Measurements from ENCODE around the gene SFXN3.
A peak's percentile ranks its signal among the peaks of the same experiment; 100 is the strongest.

SFXN3 gene

DNA sequence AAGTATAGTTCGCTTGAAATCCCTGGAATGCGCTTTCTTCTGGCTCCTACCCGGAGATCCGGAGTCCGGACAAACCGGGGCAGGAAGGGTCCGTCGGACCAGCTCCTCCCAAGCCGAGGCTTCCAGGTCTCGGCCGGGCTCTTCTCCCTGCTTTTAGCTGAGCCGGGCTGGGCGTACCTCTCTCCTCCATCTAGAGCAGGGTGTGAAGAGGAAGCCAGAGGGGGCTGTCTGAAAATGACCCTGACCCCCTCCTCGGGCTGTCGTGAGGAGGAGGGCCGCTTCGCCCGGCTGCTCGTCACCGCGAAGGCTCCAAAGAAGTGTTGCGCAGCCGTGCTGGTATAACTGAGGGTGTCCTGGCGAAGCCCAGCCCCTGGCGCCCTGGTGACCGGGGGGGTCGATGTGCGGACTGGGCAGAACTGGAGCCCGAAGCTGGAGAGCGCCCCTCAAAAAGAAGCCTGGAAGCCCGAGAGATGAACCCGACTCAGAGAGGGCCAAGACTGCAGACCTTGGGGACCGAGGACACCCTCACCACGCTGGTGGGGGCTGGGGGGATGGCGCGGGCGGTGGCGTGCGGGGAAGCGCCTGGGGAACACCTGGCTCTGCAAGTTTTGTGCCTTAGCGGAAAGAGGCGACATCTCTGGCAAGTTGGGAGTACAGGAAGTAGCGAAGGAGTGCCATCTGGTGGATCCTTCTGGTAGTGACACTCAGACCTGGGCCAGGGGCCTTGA lies 36.5 kb downstream of the SFXN3 start:
- no CpG with 5 or more reads among the region's 43 CpGs for WGBS, 2 donors (ENCODE audit: extremely low coverage in 2 of 2, insufficient read length in 2 of 2, insufficient replicate concordance in 1 of 2)
- peaks cover 36 to 58% (median 49%) of the 10 kb centered on the region in 3 experiments for H3K27me3 ChIP-seq (ENCODE audit: control insufficient read depth in 3 of 3, insufficient read depth in 3 of 3, low read depth in 1 of 3, low read length in 3 of 3)
- H4K91ac ChIP-seq (ENCODE audit: low read depth, low read length, poor library complexity): no peak overlapping the region

DNA sequence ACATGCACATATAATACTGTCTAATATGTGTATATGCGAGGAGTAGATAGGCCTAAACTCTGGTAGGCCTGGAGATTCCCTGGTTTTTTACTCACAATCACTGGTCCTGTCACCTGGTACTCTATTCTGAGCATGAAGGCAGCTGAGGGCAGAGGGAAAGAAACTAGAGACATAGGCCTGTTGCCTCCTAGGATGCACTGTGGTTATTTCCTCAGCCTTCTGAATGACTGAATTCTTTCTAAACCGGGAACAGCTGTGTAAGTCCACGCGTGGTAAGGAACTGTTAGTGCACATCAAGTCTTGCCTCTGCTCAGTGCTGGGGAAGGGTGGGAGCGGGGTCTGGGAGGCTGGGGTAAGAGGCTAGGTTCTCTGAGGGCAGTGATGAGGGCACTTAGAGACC lies 38.4 kb downstream of the SFXN3 start:
- Histone ChIP-seq H3K9me3 (replicated peaks in 1 of 2; ENCODE audit: control insufficient read depth in 2 of 2, insufficient read depth in 1 of 2, low read depth in 1 of 2, low read length in 2 of 2) (peaks cover 0 to 3% of the 10 kb centered on the region in 2 donors), H3K4me3 (ENCODE audit: low read length in 2 of 2) (no peak overlapping the region), H3K36me3 (replicated peaks in 1 of 2; ENCODE audit: control insufficient read depth in 2 of 2, insufficient read depth in 2 of 2, low read length in 2 of 2) (no peaks in the 10 kb centered on the region), H2BK5ac (ENCODE audit: low read length) (no peak overlapping the region), H3K4ac (ENCODE audit: low read length) (no peak overlapping the region), H2BK12ac (ENCODE audit: low read length) (no peak overlapping the region), H3K79me1 (ENCODE audit: low read depth, low read length) (no peaks in the 10 kb centered on the region), H4K91ac (ENCODE audit: low read depth, low read length, poor library complexity) (no peak overlapping the region), H2AK5ac (ENCODE audit: low read depth, low read length) (no peak overlapping the region), H3K14ac (ENCODE audit: low read length) (no peak overlapping the region), H3K4me1 (ENCODE audit: control insufficient read depth in 2 of 2, insufficient read depth in 1 of 2, low read depth in 1 of 2, low read length in 2 of 2) (peaks cover 10 to 16% of the 10 kb centered on the region in 2 donors), H3K4me2 (ENCODE audit: insufficient read depth, low read length, poor library complexity, severe bottlenecking) (no peak overlapping the region), H3K23ac (ENCODE audit: low read depth, low read length, poor library complexity) (no peak overlapping the region), H2BK120ac (ENCODE audit: low read depth, low read length) (no peak overlapping the region), H3K27ac (replicated peaks; ENCODE audit: low read length) (no peak overlapping the region), H3K18ac (ENCODE audit: low read length) (no peak overlapping the region), H2BK15ac (ENCODE audit: low read length) (no peak overlapping the region), H4K8ac (ENCODE audit: low read depth, low read length) (no peak overlapping the region), H2AFZ (ENCODE audit: low read length) (no peak overlapping the region), H3K27me3 (ENCODE audit: control insufficient read depth in 3 of 3, insufficient read depth in 3 of 3, low read depth in 1 of 3, low read length in 3 of 3) (peaks cover 24 to 65% (median 59%) of the 10 kb centered on the region in 3 experiments), H3K9ac (ENCODE audit: low read depth, low read length, poor library complexity) (no peak overlapping the region)
- no peak for DNase-seq (ENCODE audit: low spot score)
- WGBS, 2 donors (ENCODE audit: extremely low coverage in 2 of 2, insufficient read length in 2 of 2, insufficient replicate concordance in 1 of 2): no CpG with 5 or more reads among the region's 5 CpGs

More for the DNA sequence above, 36.5 kb downstream of the SFXN3 start:
- peak overlapping the region; percentile 75 for H3K18ac ChIP-seq (ENCODE audit: low read length)
- no peaks in the 10 kb centered on the region for H3K36me3 ChIP-seq (replicated peaks in 1 of 2; ENCODE audit: control insufficient read depth in 2 of 2, insufficient read depth in 2 of 2, low read length in 2 of 2)
- no peak overlapping the region for H3K4ac ChIP-seq (ENCODE audit: low read length)
- H2AFZ ChIP-seq (ENCODE audit: low read length): peak overlapping the region; percentile 99
- peak; percentile 83 for DNase-seq (ENCODE audit: low spot score)
- no peak overlapping the region for H4K8ac ChIP-seq (ENCODE audit: low read depth, low read length)
- no peak overlapping the region for H2BK15ac ChIP-seq (ENCODE audit: low read length)
- H3K4me1 ChIP-seq (ENCODE audit: control insufficient read depth in 2 of 2, insufficient read depth in 1 of 2, low read depth in 1 of 2, low read length in 2 of 2): peaks cover 18 to 28% of the 10 kb centered on the region in 2 donors
- H3K27ac ChIP-seq (replicated peaks; ENCODE audit: low read length): no peak overlapping the region
- H2BK120ac ChIP-seq (ENCODE audit: low read depth, low read length): no peak overlapping the region
- no peaks in the 10 kb centered on the region for H3K9me3 ChIP-seq (replicated peaks in 1 of 2; ENCODE audit: control insufficient read depth in 2 of 2, insufficient read depth in 1 of 2, low read depth in 1 of 2, low read length in 2 of 2)
- H3K4me2 ChIP-seq (ENCODE audit: insufficient read depth, low read length, poor library complexity, severe bottlenecking): peak overlapping the region; percentile 93
- no peaks in the 10 kb centered on the region for H3K79me1 ChIP-seq (ENCODE audit: low read depth, low read length)
- H2BK12ac ChIP-seq (ENCODE audit: low read length): no peak overlapping the region
- H3K14ac ChIP-seq (ENCODE audit: low read length): peak overlapping the region; percentile 66
- H2AK5ac ChIP-seq (ENCODE audit: low read depth, low read length): no peak overlapping the region
- H3K9ac ChIP-seq (ENCODE audit: low read depth, low read length, poor library complexity): peak overlapping the region; percentile 73
- H3K23ac ChIP-seq (ENCODE audit: low read depth, low read length, poor library complexity): peak overlapping the region; percentile 78
- H3K4me3 ChIP-seq (ENCODE audit: low read length in 2 of 2): peak overlapping the region; percentile 54 to 73
- no peak overlapping the region for H2BK5ac ChIP-seq (ENCODE audit: low read length)

DNA sequence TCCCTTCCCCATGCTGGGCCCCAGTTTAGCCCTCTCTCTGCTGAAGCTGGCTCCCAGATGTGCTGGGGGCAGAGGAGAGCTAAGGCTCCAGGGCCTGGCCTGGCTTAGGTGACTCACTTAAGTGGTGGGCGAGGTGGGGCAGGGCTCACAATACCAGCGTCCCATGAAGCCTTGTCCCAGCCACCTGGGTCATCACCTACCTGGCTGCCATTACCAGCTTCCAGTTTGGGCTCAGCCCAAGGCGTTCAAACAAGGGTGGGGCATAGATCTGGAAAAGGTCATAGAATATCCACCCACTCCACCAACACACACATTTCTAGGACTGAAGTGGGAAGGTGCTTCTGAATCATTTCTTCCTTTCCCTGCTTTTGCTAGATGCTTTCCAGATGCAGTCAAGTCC lies 39.1 kb downstream of the SFXN3 start:
- no peak overlapping the region for H4K8ac ChIP-seq (ENCODE audit: low read depth, low read length)

DNA sequence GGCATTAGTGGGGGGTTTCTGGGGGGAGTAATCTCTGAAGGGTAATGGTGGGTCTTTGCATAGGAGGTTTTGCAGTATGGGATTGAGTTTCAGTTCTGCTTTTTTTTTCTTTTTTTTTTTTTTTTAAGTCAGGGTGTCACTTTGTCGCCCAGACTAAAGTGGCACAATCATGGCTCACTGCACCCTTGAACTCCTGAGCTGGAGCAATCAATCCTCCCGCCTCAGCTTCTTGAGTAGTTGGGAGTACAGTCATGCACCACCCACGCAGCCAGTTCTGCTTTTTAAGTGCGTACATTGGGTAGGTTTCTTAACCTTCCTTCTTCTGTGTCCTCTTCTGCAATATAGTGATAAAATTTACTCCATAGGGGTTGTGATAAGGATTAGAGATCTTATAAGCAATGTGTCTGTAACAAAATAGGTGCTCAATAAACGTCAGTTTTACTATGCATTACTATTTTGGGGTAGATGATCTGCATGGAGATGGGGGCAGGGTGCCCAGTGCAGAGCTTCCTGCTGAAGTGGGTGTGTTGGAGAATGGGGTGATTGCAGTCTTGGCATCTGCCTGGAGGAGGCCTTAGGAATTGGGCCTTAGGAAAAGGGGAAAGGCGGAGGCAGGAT lies 40.3 kb downstream of the SFXN3 start:
- WGBS, 2 donors (ENCODE audit: extremely low coverage in 2 of 2, insufficient read length in 2 of 2, insufficient replicate concordance in 1 of 2): no CpG with 5 or more reads among the region's 6 CpGs
- H3K27me3 ChIP-seq (ENCODE audit: control insufficient read depth in 3 of 3, insufficient read depth in 3 of 3, low read depth in 1 of 3, low read length in 3 of 3): peaks cover 10 to 67% (median 55%) of the 10 kb centered on the region in 3 experiments
- H2AFZ ChIP-seq (ENCODE audit: low read length): no peak overlapping the region
- no peak overlapping the region for H2BK12ac ChIP-seq (ENCODE audit: low read length)
- H2AK5ac ChIP-seq (ENCODE audit: low read depth, low read length): no peak overlapping the region
- no peaks in the 10 kb centered on the region for H3K79me1 ChIP-seq (ENCODE audit: low read depth, low read length)
- H3K4me1 ChIP-seq (ENCODE audit: control insufficient read depth in 2 of 2, insufficient read depth in 1 of 2, low read depth in 1 of 2, low read length in 2 of 2): peaks cover 7 to 10% of the 10 kb centered on the region in 2 donors
- H2BK120ac ChIP-seq (ENCODE audit: low read depth, low read length): no peak overlapping the region
- no peaks in the 10 kb centered on the region for H3K36me3 ChIP-seq (replicated peaks in 1 of 2; ENCODE audit: control insufficient read depth in 2 of 2, insufficient read depth in 2 of 2, low read length in 2 of 2)
- no peak overlapping the region for H3K18ac ChIP-seq (ENCODE audit: low read length)
- no peak overlapping the region for H3K27ac ChIP-seq (replicated peaks; ENCODE audit: low read length)
- no peak overlapping the region for H4K8ac ChIP-seq (ENCODE audit: low read depth, low read length)
- H3K9me3 ChIP-seq (replicated peaks in 1 of 2; ENCODE audit: control insufficient read depth in 2 of 2, insufficient read depth in 1 of 2, low read depth in 1 of 2, low read length in 2 of 2): peaks cover 0 to 3% of the 10 kb centered on the region in 2 donors
- no peak overlapping the region for H3K4ac ChIP-seq (ENCODE audit: low read length)
- H3K23ac ChIP-seq (ENCODE audit: low read depth, low read length, poor library complexity): no peak overlapping the region
- no peak overlapping the region for H3K9ac ChIP-seq (ENCODE audit: low read depth, low read length, poor library complexity)
- no peak overlapping the region for H2BK15ac ChIP-seq (ENCODE audit: low read length)
- H4K91ac ChIP-seq (ENCODE audit: low read depth, low read length, poor library complexity): no peak overlapping the region
- no peak overlapping the region for H3K14ac ChIP-seq (ENCODE audit: low read length)
- no peak for DNase-seq (ENCODE audit: low spot score)
- H2BK5ac ChIP-seq (ENCODE audit: low read length): no peak overlapping the region
- no peak overlapping the region for H3K4me2 ChIP-seq (ENCODE audit: insufficient read depth, low read length, poor library complexity, severe bottlenecking)
- no peak overlapping the region for H3K4me3 ChIP-seq (ENCODE audit: low read length in 2 of 2)

More for the DNA sequence above, 39.1 kb downstream of the SFXN3 start:
- H4K91ac ChIP-seq (ENCODE audit: low read depth, low read length, poor library complexity): no peak overlapping the region
- H3K36me3 ChIP-seq (replicated peaks in 1 of 2; ENCODE audit: control insufficient read depth in 2 of 2, insufficient read depth in 2 of 2, low read length in 2 of 2): no peaks in the 10 kb centered on the region
- no peak for DNase-seq (ENCODE audit: low spot score)
- no peak overlapping the region for H2AFZ ChIP-seq (ENCODE audit: low read length)
- peaks cover 0 to 3% of the 10 kb centered on the region in 2 donors for H3K9me3 ChIP-seq (replicated peaks in 1 of 2; ENCODE audit: control insufficient read depth in 2 of 2, insufficient read depth in 1 of 2, low read depth in 1 of 2, low read length in 2 of 2)
- H2BK12ac ChIP-seq (ENCODE audit: low read length): no peak overlapping the region
- no peak overlapping the region for H3K4me2 ChIP-seq (ENCODE audit: insufficient read depth, low read length, poor library complexity, severe bottlenecking)
- H3K27ac ChIP-seq (replicated peaks; ENCODE audit: low read length): no peak overlapping the region
- H2BK120ac ChIP-seq (ENCODE audit: low read depth, low read length): no peak overlapping the region
- no peak overlapping the region for H3K9ac ChIP-seq (ENCODE audit: low read depth, low read length, poor library complexity)
- no peaks in the 10 kb centered on the region for H3K79me1 ChIP-seq (ENCODE audit: low read depth, low read length)
- no peak overlapping the region for H3K23ac ChIP-seq (ENCODE audit: low read depth, low read length, poor library complexity)
- no peak overlapping the region for H3K4ac ChIP-seq (ENCODE audit: low read length)
- peaks cover 10 to 14% of the 10 kb centered on the region in 2 donors for H3K4me1 ChIP-seq (ENCODE audit: control insufficient read depth in 2 of 2, insufficient read depth in 1 of 2, low read depth in 1 of 2, low read length in 2 of 2)
- WGBS, 2 donors (ENCODE audit: extremely low coverage in 2 of 2, insufficient read length in 2 of 2, insufficient replicate concordance in 1 of 2): no CpG with 5 or more reads among the region's 3 CpGs
- H3K18ac ChIP-seq (ENCODE audit: low read length): no peak overlapping the region
- H3K4me3 ChIP-seq (ENCODE audit: low read length in 2 of 2): no peak overlapping the region
- H2AK5ac ChIP-seq (ENCODE audit: low read depth, low read length): no peak overlapping the region
- H2BK15ac ChIP-seq (ENCODE audit: low read length): no peak overlapping the region
- no peak overlapping the region for H3K14ac ChIP-seq (ENCODE audit: low read length)
- H3K27me3 ChIP-seq (ENCODE audit: control insufficient read depth in 3 of 3, insufficient read depth in 3 of 3, low read depth in 1 of 3, low read length in 3 of 3): peaks cover 20 to 67% (median 55%) of the 10 kb centered on the region in 3 experiments
- no peak overlapping the region for H2BK5ac ChIP-seq (ENCODE audit: low read length)

Measured in neuronal stem cell (in vitro differentiated cells).